GM12891 (cell line): Measurements from ENCODE around the gene CA14.

Experiments used
- DNase-seq: peaks from one replicate; pipeline ENCODE4 v3.0.0; 2011; ENCODE audit warnings: low spot score; ENCODE audit not compliant: insufficient read length
- FAIRE-seq: peaks from 2 replicates; lab custom pipeline; 2011; peaks lifted over from hg19 to GRCh38; lab: Jason Lieb, UNC
- PAX5 ChIP-seq: IDR thresholded peaks from 2 replicates; pipeline ENCODE4 v1.6.1; 2011; ENCODE audit warnings: low read length, moderate library complexity, mild to moderate bottlenecking; ENCODE audit not compliant: insufficient read depth, severe bottlenecking
- POLR2A ChIP-seq: IDR thresholded peaks from 2 replicates; pipeline ENCODE4 v1.6.1; 2011; ENCODE audit warnings: low read depth, low read length, control low read depth
- POLR2AphosphoS5 ChIP-seq: IDR thresholded peaks from 2 replicates; pipeline ENCODE4 v1.6.1; 2011; ENCODE audit warnings: low read depth, low read length, control low read depth
- POU2F2 ChIP-seq: IDR thresholded peaks from 2 replicates; pipeline ENCODE4 v1.6.1; 2011; ENCODE audit warnings: low read depth, mild to moderate bottlenecking, control low read depth, low read length, moderate library complexity
- SPI1 ChIP-seq: IDR thresholded peaks from 2 replicates; pipeline ENCODE4 v1.6.1; 2011; ENCODE audit warnings: low read depth, low read length, control low read depth
- TAF1 ChIP-seq: IDR thresholded peaks from 2 replicates; pipeline ENCODE4 v1.6.1; 2011; ENCODE audit warnings: low read depth, low read length, control low read depth

Gene CA14

GRCh38 chr1:150262388-150263320 lies 5.1 kb downstream of the CA14 start:
- DNase-seq (no peak), FAIRE-seq (no peak)
- no peak for TF ChIP-seq TAF1
- no peak for TF ChIP-seq POLR2A
- TF ChIP-seq POLR2AphosphoS5 = no peak
- no peak for TF ChIP-seq POU2F2
- no peak for TF ChIP-seq PAX5
- TF ChIP-seq SPI1 = 0 out of 2 replicates have a peak, but pooled peaks have one; percentile 2

GRCh38 chr1:150263549-150263948 lies 6.0 kb downstream of the CA14 start:
- FAIRE-seq (no peak), DNase-seq (no peak)
- TF ChIP-seq POLR2A (no peak), PAX5 (no peak)

GRCh38 chr1:150267896-150268295 lies 10.3 kb downstream of the CA14 start:
- no peak for TF ChIP-seq SPI1
- no peak for TF ChIP-seq POLR2A
- TF ChIP-seq POU2F2 = no peak
- TF ChIP-seq POLR2AphosphoS5 = no peak
- TF ChIP-seq TAF1 = no peak
- no peak for TF ChIP-seq PAX5
- no peak for FAIRE-seq

GRCh38 chr1:150268340-150268704 lies 10.7 kb downstream of the CA14 start:
- FAIRE-seq = peak; percentile 16
- DNase-seq = peak; percentile 39
- no peak for TF ChIP-seq PAX5
- TF ChIP-seq SPI1 = no peak
- TF ChIP-seq POU2F2 = no peak
- no peak for TF ChIP-seq POLR2A
- TF ChIP-seq TAF1 = no peak
- no peak for TF ChIP-seq POLR2AphosphoS5

More at GRCh38 chr1:150267896-150268295, 10.3 kb downstream of the CA14 start:
- DNase-seq = no peak

GRCh38 chr1:150268705-150269403 lies 11.3 kb downstream of the CA14 start, which contains the start of gene APH1A:
APH1A (minus strand) TSS chr1:150269016; CDS start chr1:150268810, 206 bp downstream.
- peak; percentile 50; the same call in 1 of the 2 replicates for TF ChIP-seq POLR2AphosphoS5
- no peak for TF ChIP-seq PAX5
- TF ChIP-seq POLR2A = no peak; the same call in 1 of the 2 replicates
- TF ChIP-seq TAF1 = no peak
- TF ChIP-seq SPI1 = peak; percentile 80
- no peak for TF ChIP-seq POU2F2
- peak; percentile 82 for FAIRE-seq
- peak; percentile 93 for DNase-seq

- no peak for TF ChIP-seq POLR2A
- TF ChIP-seq PAX5 = no peak
- TF ChIP-seq POLR2AphosphoS5 = no peak
- TF ChIP-seq TAF1 = no peak
- no peak for TF ChIP-seq POU2F2
- no peak for TF ChIP-seq SPI1
- FAIRE-seq = no peak
- DNase-seq = no peak
These were observed 11.9 kb downstream of the CA14 start for GRCh38 chr1:150269451-150269850.

GRCh38 chr1:150271291-150271959 lies 13.9 kb downstream of the CA14 start:
- DNase-seq = no peak
- TF ChIP-seq POLR2A = no peak
- TF ChIP-seq POU2F2 = no peak
- no peak for TF ChIP-seq TAF1
- TF ChIP-seq SPI1 = no peak
- no peak for TF ChIP-seq PAX5
- no peak for TF ChIP-seq POLR2AphosphoS5
- FAIRE-seq = no peak

GRCh38 chr1:150273311-150273710 lies 15.7 kb downstream of the CA14 start:
- FAIRE-seq (no peak), DNase-seq (no peak)
- TF ChIP-seq POLR2AphosphoS5 (no peak), PAX5 (no peak), POU2F2 (no peak), POLR2A (no peak), TAF1 (no peak), SPI1 (no peak)
